ENCODE measurements around the gene CSTB.
A peak's percentile ranks its signal among the peaks of the same experiment; 100 is the strongest.

CSTB gene

GRCh38 chr21:43777953-43778352 is 1.8 kb upstream of the CSTB start:
- Histone ChIP-seq H3K36me3 (ENCODE audit: insufficient read depth, low read length) (peaks cover 16% of the 10 kb centered on the region), H2AFZ (ENCODE audit: low read depth, low read length) (no peak overlapping the region), H3K4me3 (ENCODE audit: low read length) (no peak overlapping the region), H3K4me1 (ENCODE audit: insufficient read depth, low read length) (peaks cover 12% of the 10 kb centered on the region), H3K27me3 (ENCODE audit: insufficient read depth, low read length) (peaks cover 2% of the 10 kb centered on the region), H3K9me3 (ENCODE audit: low read length) (no peaks in the 10 kb centered on the region)

GRCh38 chr21:43775190-43775589 is 918 bp downstream of the CSTB start:
- Histone ChIP-seq H2AFZ (ENCODE audit: low read depth, low read length) (no peak overlapping the region), H3K4me3 (ENCODE audit: low read length) (peak overlapping the region; percentile 63), H3K27me3 (ENCODE audit: insufficient read depth, low read length) (peaks cover 2% of the 10 kb centered on the region), H3K9me3 (ENCODE audit: low read length) (no peaks in the 10 kb centered on the region), H3K4me1 (ENCODE audit: insufficient read depth, low read length) (peaks cover 12% of the 10 kb centered on the region), H3K36me3 (ENCODE audit: insufficient read depth, low read length) (peaks cover 17% of the 10 kb centered on the region)

DNA sequence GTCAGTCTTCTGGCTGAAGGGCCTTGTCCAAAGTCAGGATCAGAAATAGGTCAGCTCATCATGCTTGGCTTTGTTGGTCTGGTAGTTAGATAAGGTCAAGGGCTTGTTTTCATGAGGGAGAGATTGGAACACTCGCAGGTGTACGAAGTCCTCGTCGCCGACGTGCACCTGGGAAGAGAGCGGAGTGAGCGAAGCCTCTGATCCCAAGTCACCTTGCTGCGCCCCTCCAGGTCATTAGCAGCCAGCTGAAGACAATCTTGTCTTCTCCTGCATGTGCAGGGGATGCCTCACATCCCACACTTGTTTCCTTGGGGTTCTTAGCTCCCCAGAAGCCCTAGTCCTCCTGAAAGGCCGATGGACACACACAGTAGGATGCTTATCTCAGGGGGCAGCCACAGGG is 1.9 kb downstream of the CSTB start:
- no peak overlapping the region for H3K4me3 ChIP-seq (ENCODE audit: low read length)
- peaks cover 2% of the 10 kb centered on the region for H3K27me3 ChIP-seq (ENCODE audit: insufficient read depth, low read length)
- no peaks in the 10 kb centered on the region for H3K9me3 ChIP-seq (ENCODE audit: low read length)
- H2AFZ ChIP-seq (ENCODE audit: low read depth, low read length) = no peak overlapping the region
- H3K36me3 ChIP-seq (ENCODE audit: insufficient read depth, low read length) = peaks cover 17% of the 10 kb centered on the region
- peaks cover 12% of the 10 kb centered on the region for H3K4me1 ChIP-seq (ENCODE audit: insufficient read depth, low read length)

DNA sequence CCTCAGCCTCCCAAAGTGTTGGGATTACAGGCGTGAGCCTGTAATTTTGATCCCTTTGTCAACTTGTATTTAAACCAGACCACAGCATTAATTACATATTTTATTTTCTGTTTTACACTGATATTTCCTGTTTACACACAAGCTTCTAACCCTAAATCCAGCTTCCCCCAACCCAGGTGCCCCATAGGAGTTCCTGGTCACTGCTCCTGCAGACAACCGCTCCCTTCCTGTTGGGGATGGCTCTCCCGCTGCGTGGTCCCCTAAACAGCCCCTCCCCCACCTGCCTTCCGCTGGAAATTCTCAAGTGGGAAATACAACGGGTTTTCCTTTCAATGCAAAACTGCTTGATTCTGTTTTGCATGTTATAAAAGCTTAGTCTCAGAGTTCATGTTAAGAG is 3.7 kb downstream of the CSTB start:
- Histone ChIP-seq H3K36me3 (ENCODE audit: insufficient read depth, low read length) (peaks cover 17% of the 10 kb centered on the region), H3K4me1 (ENCODE audit: insufficient read depth, low read length) (peaks cover 20% of the 10 kb centered on the region), H3K27me3 (ENCODE audit: insufficient read depth, low read length) (no peaks in the 10 kb centered on the region), H3K4me3 (ENCODE audit: low read length) (no peak overlapping the region), H3K9me3 (ENCODE audit: low read length) (no peaks in the 10 kb centered on the region), H2AFZ (ENCODE audit: low read depth, low read length) (no peak overlapping the region)

GRCh38 chr21:43771698-43772424 is 4.2 kb downstream of the CSTB start:
- no peak overlapping the region for H3K4me3 ChIP-seq (ENCODE audit: low read length)
- H2AFZ ChIP-seq (ENCODE audit: low read depth, low read length) = no peak overlapping the region
- H3K4me1 ChIP-seq (ENCODE audit: insufficient read depth, low read length) = peaks cover 25% of the 10 kb centered on the region
- H3K27me3 ChIP-seq (ENCODE audit: insufficient read depth, low read length) = no peaks in the 10 kb centered on the region
- no peaks in the 10 kb centered on the region for H3K9me3 ChIP-seq (ENCODE audit: low read length)
- H3K36me3 ChIP-seq (ENCODE audit: insufficient read depth, low read length) = peaks cover 17% of the 10 kb centered on the region

DNA sequence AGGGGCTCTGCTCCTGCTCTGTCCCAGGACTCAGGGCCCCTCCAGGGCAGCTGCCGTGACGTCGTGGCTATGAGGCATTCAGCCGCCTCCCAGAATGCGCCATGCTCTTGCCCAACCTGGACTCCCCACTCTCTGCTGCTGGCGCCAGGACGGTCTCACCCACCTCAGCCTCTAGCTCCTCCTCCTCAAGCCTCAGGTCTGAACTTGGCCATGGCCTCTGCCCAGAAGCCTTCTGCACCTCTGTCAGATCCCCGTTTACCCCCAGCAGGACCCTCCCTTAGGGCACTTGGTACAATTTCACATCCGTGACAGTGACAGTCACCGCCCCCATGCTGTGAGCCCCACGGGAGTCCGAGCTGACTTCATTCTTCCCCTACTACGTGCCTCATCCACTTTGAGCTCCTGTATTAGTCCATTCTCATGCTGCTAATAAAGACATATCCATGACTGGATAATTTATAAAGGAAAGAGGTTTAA is 4.9 kb downstream of the CSTB start:
- H3K4me1 ChIP-seq (ENCODE audit: insufficient read depth, low read length) = peaks cover 25% of the 10 kb centered on the region
- peaks cover 17% of the 10 kb centered on the region for H3K36me3 ChIP-seq (ENCODE audit: insufficient read depth, low read length)
- no peak overlapping the region for H2AFZ ChIP-seq (ENCODE audit: low read depth, low read length)
- H3K27me3 ChIP-seq (ENCODE audit: insufficient read depth, low read length) = no peaks in the 10 kb centered on the region
- no peak overlapping the region for H3K4me3 ChIP-seq (ENCODE audit: low read length)
- H3K9me3 ChIP-seq (ENCODE audit: low read length) = no peaks in the 10 kb centered on the region

GRCh38 chr21:43770066-43770655 is 5.9 kb downstream of the CSTB start:
- no peaks in the 10 kb centered on the region for H3K27me3 ChIP-seq (ENCODE audit: insufficient read depth, low read length)
- peaks cover 17% of the 10 kb centered on the region for H3K36me3 ChIP-seq (ENCODE audit: insufficient read depth, low read length)
- H3K9me3 ChIP-seq (ENCODE audit: low read length) = no peaks in the 10 kb centered on the region
- no peak overlapping the region for H2AFZ ChIP-seq (ENCODE audit: low read depth, low read length)
- H3K4me3 ChIP-seq (ENCODE audit: low read length) = no peak overlapping the region
- H3K4me1 ChIP-seq (ENCODE audit: insufficient read depth, low read length) = peaks cover 21% of the 10 kb centered on the region

GRCh38 chr21:43769325-43769958 is 6.7 kb downstream of the CSTB start:
- Histone ChIP-seq H2AFZ (ENCODE audit: low read depth, low read length) (no peak overlapping the region), H3K4me1 (ENCODE audit: insufficient read depth, low read length) (peaks cover 20% of the 10 kb centered on the region), H3K36me3 (ENCODE audit: insufficient read depth, low read length) (peaks cover 13% of the 10 kb centered on the region), H3K9me3 (ENCODE audit: low read length) (no peaks in the 10 kb centered on the region), H3K4me3 (ENCODE audit: low read length) (no peak overlapping the region), H3K27me3 (ENCODE audit: insufficient read depth, low read length) (no peaks in the 10 kb centered on the region)

DNA sequence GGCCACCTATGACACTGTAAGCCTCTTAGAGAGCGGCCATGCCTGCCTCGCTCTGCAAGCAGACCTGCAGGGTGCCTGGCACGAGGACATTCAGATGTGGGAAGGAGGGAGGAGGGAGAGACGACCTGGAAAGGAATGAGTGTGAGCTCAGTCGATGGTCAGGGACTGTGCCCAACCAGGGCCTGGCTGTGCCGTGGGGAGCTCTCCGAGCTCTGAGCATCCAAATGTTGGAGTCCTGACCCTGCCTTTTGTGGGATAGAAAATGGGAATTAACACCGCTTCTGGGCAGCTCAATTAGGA is 7.3 kb downstream of the CSTB start:
- H3K36me3 ChIP-seq (ENCODE audit: insufficient read depth, low read length) = peaks cover 7% of the 10 kb centered on the region
- H3K4me3 ChIP-seq (ENCODE audit: low read length) = no peak overlapping the region
- H3K27me3 ChIP-seq (ENCODE audit: insufficient read depth, low read length) = no peaks in the 10 kb centered on the region
- H3K9me3 ChIP-seq (ENCODE audit: low read length) = no peaks in the 10 kb centered on the region
- peak overlapping the region; percentile 57 for H2AFZ ChIP-seq (ENCODE audit: low read depth, low read length)
- peaks cover 20% of the 10 kb centered on the region for H3K4me1 ChIP-seq (ENCODE audit: insufficient read depth, low read length)

DNA sequence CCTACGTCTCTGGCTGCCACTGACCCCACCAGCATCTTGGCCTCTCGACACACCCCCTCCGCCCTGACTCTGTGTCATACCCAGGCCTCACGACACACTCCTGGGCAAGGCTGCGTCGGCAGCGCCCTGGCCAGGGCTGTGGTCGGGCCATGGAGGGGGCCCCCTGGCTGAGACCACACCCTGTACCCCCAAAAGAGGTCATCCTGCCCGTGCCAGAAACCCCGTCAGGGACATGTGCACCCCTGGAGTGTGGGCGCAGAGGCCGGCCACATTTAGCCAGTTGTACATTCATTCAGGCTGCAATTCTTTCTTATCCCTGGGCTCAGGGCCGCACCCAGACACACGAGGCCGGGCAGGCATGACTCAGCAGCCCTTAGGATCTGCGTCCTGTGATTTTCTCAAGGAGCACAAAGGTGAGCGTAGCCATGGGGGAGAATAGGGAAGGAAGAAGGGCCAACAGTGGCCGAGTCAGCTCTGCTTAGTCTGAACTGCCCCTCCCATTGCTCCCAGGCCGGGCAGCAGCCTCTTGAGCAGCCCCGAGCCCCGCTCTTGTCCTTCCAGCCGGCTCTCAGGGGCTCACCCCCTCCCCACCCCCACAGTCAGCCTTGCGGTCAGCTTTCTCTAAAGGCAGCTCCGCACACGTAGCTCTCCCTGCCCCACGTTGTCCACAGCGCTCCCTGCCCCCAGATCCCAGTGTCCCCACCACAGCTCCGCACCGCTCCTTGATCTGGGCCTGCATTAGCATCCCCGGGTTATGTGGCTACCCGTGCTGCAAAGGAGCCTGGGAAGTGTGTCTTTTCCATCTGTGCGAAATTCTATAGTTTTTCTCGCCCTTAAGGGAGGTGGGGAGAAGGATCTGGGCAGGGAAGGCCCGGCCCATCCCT is 7.9 kb downstream of the CSTB start:
- Histone ChIP-seq H3K9me3 (ENCODE audit: low read length) (no peaks in the 10 kb centered on the region), H3K27me3 (ENCODE audit: insufficient read depth, low read length) (no peaks in the 10 kb centered on the region), H2AFZ (ENCODE audit: low read depth, low read length) (peak overlapping the region; percentile 57), H3K4me1 (ENCODE audit: insufficient read depth, low read length) (peaks cover 20% of the 10 kb centered on the region), H3K36me3 (ENCODE audit: insufficient read depth, low read length) (peaks cover 3% of the 10 kb centered on the region), H3K4me3 (ENCODE audit: low read length) (no peak overlapping the region)

DNA sequence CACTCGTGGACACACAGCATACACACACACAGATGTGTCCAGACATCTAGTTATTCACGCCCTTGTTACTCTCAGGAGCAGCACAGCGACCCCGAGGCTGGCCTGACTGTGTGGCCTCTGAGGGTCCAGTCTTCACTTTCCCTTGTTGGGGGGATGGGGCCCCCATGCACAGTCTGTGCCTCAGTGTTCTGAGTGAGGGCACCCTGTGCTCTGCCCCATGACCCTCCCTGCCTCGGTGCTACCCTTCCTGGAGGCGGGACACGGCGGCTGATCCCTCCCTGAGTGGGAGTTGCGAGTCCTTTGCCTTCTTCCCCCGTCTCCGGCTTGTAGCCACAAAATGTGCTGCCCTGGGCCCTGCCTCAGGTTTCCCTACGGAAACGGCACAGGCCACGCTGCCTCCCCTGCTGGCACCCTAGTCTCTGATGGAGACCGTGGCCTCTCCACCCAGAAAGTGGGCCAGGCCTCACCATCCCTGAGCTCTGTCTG is 8.6 kb downstream of the CSTB start:
- no peaks in the 10 kb centered on the region for H3K36me3 ChIP-seq (ENCODE audit: insufficient read depth, low read length)
- H3K9me3 ChIP-seq (ENCODE audit: low read length) = peaks cover under 1% of the 10 kb centered on the region
- peaks cover 20% of the 10 kb centered on the region for H3K4me1 ChIP-seq (ENCODE audit: insufficient read depth, low read length)
- H3K4me3 ChIP-seq (ENCODE audit: low read length) = no peak overlapping the region
- peak overlapping the region; percentile 57 for H2AFZ ChIP-seq (ENCODE audit: low read depth, low read length)
- H3K27me3 ChIP-seq (ENCODE audit: insufficient read depth, low read length) = no peaks in the 10 kb centered on the region

DNA sequence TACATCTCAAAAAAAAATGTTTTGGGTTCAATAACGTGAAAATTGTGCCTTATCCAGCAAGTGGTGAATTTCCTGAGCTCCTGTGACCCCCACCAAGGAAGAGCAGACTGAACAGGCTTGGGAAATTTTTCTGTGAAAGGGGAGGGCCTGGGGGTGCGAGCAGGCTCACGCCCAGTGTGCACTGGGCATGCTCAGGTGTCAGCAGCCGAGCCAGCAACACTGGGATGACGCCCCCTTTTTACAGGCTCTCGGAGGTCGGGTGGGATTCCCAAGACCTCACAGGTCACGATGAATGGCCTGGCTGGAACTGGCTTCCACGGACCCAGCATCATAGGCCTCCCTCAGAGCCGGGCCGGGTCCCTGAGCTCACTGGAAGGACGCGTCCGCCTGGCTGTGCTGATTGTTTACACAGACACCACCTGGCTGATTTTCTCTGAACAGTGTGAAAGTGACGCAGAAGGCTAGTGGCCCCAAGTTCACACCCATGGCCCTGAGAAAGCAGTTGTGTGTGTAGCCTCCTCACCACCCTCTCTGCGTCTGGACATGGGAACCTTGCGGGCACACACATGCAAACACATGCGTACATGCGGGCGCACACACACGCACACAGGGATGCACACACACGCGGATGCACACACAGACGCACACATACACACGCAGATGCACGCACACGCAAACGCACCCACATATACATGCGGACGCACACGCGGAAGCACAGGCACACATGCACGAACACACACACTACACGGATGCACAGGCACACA is 9.2 kb downstream of the CSTB start:
- no peak overlapping the region for H3K4me3 ChIP-seq (ENCODE audit: low read length)
- no peak overlapping the region for H2AFZ ChIP-seq (ENCODE audit: low read depth, low read length)
- no peaks in the 10 kb centered on the region for H3K36me3 ChIP-seq (ENCODE audit: insufficient read depth, low read length)
- no peaks in the 10 kb centered on the region for H3K27me3 ChIP-seq (ENCODE audit: insufficient read depth, low read length)
- H3K9me3 ChIP-seq (ENCODE audit: low read length) = peaks cover 2% of the 10 kb centered on the region
- H3K4me1 ChIP-seq (ENCODE audit: insufficient read depth, low read length) = peaks cover 20% of the 10 kb centered on the region
